ENCODE measurements around the gene MGAT4D. TPM values are rescaled to one million over a fixed set of nuclear protein-coding genes. Genes with fewer than 3 reads are reported as not detected.

MGAT4D gene
- total and polyA plus RNA-seq, 10 of the 15 experiments (the other 5 are each of a cell fraction or from before 2014, with no cell fraction given) = not detected

GRCh38 chr4:140469791-140470733, 28.0 kb downstream of the MGAT4D start:
- no peak overlapping the region for H3K4me2 ChIP-seq (ENCODE audit: control insufficient read depth, insufficient read depth)
- no peaks in the 10 kb centered on the region for H3K79me2 ChIP-seq (ENCODE audit: control insufficient read depth, insufficient read depth, low read length)
- POLR2A ChIA-PET = no interaction called here
- H3K27ac ChIP-seq (ENCODE audit: control insufficient read depth, insufficient read depth) = no peak overlapping the region
- BruUV-seq (replicated peaks) = no TSS peak
- no peaks in the 10 kb centered on the region for H3K27me3 ChIP-seq (replicated peaks in 1 of 2; ENCODE audit: control insufficient read depth in 2 of 2, insufficient read depth in 2 of 2, low read length in 1 of 2)
- no peak overlapping the region for H3K4me3 ChIP-seq
- FAIRE-seq (no peak), DNase-seq (ENCODE audit: low read depth, low spot score) (no peak), ATAC-seq (no peak)
- H4K20me1 ChIP-seq (ENCODE audit: control insufficient read depth, insufficient read depth) = no peaks in the 10 kb centered on the region
- intact Hi-C loops (cut with micrococcal nuclease; ENCODE audit: unreplicated experiment) = no loop called here
- SMC1A ChIA-PET (ENCODE audit: uncharacterized antibody, unreplicated experiment) = no interaction called here
- WGBS (ENCODE audit: insufficient coverage, insufficient replicate concordance, low lambda C conversion rate, missing lambda C conversion rate) = 45% methylated on average over 21 of the region's 27 CpGs
- H3K9ac ChIP-seq (ENCODE audit: control insufficient read depth, insufficient read depth, low read length) = no peak overlapping the region
- no peaks in the 10 kb centered on the region for H3K9me3 ChIP-seq (replicated peaks; ENCODE audit: control insufficient read depth, insufficient read depth, low read length)
- H3K4me1 ChIP-seq (ENCODE audit: control insufficient read depth, insufficient read depth, low read length) = no peaks in the 10 kb centered on the region
- H3K36me3 ChIP-seq (ENCODE audit: control insufficient read depth in 2 of 2, insufficient read depth in 2 of 2, low read length in 1 of 2) = no peaks in the 10 kb centered on the region
- CTCF ChIA-PET = no interaction called here
- in situ Hi-C loops (cut with MboI) = no loop called here
- RAD21 ChIA-PET (ENCODE audit: unreplicated experiment) = no interaction called here
- no peak overlapping the region for H2AFZ ChIP-seq (ENCODE audit: control insufficient read depth, low read depth, low read length)
- TF ChIP-seq HCFC1 (IDR thresholded peaks at IDR 0.05; ENCODE audit: low read length) (no peak), ZZZ3 (IDR thresholded peaks at IDR 0.05; ENCODE audit: control insufficient read depth, insufficient read length, low read depth) (no peak), SMARCA5 (IDR thresholded peaks at IDR 0.05) (no peak), BHLHE40 (IDR thresholded peaks at IDR 0.05; ENCODE audit: borderline replicate concordance in 1 of 2, low read depth in 2 of 2, low read length in 1 of 2) (no peak), BACH1 (IDR thresholded peaks at IDR 0.05; ENCODE audit: borderline replicate concordance) (no peak), EP300 (IDR thresholded peaks at IDR 0.05; ENCODE audit: borderline replicate concordance in 1 of 2, control insufficient read depth in 1 of 2, low read depth in 2 of 2, low read length in 2 of 2) (no peak), TARDBP (IDR thresholded peaks at IDR 0.05; ENCODE audit: borderline replicate concordance) (no peak), E4F1 (IDR thresholded peaks at IDR 0.05; ENCODE audit: borderline replicate concordance, partially characterized antibody) (no peak), SUPT20H (IDR thresholded peaks at IDR 0.05; ENCODE audit: borderline replicate concordance, control insufficient read depth, low read depth, low read length) (no peak), ZNF622 (IDR thresholded peaks at IDR 0.05) (no peak), MYB (IDR thresholded peaks at IDR 0.05; ENCODE audit: borderline replicate concordance, low read depth, low read length) (no peak), HDGF (IDR thresholded peaks at IDR 0.05) (no peak), E2F4 (IDR thresholded peaks at IDR 0.05; ENCODE audit: low read depth, low read length) (no peak), SKIL (IDR thresholded peaks at IDR 0.05; ENCODE audit: low read depth, poor library complexity, severe bottlenecking) (no peak), POU2F2 (IDR thresholded peaks at IDR 0.05; ENCODE audit: borderline replicate concordance, low read depth, low read length) (no peak), ATF2 (IDR thresholded peaks at IDR 0.05; ENCODE audit: low read length) (no peak)
